ENCODE results near the gene SLC2A10. TPM values are rescaled to one million over a fixed set of nuclear protein-coding genes. Genes with fewer than 3 reads are reported as not detected.

The SLC2A10 gene
- total RNA-seq, result 1 to 10 TPM in 3 of 4 donors, under 1 TPM in 1; 0.36 to 4.0 (median 2.4) TPM

- Histone ChIP-seq H3K36me3 (no peaks in the 10 kb centered on the region), H3K4me1 (peaks cover 0 to 3% of the 10 kb centered on the region in 2 donors), H3K27me3 (peaks cover 6 to 22% (median 9%) of the 10 kb centered on the region in 3 donors), H3K27ac (peak within 1 kb of the TSS; percentile 33 to 67 (median 62)), H3K4me3 (peak within 1 kb of the TSS; percentile 53 to 65 (median 60)), H3K9me3 (no peaks in the 10 kb centered on the region)
- DNase-seq (no peak), ATAC-seq (peak in 1 of 2 donors; percentile 39)
- in situ Hi-C loops (cut with MboI; ENCODE audit: low sequenced_read_pairs in 4 of 4) (no loop called here), intact Hi-C loops (cut with DNase I; ENCODE audit: low total_unique reads) (no loop called here)
- no peak for TF ChIP-seq POLR2A (IDR thresholded peaks at IDR 0.05)
- TF ChIP-seq, protein P1, sequence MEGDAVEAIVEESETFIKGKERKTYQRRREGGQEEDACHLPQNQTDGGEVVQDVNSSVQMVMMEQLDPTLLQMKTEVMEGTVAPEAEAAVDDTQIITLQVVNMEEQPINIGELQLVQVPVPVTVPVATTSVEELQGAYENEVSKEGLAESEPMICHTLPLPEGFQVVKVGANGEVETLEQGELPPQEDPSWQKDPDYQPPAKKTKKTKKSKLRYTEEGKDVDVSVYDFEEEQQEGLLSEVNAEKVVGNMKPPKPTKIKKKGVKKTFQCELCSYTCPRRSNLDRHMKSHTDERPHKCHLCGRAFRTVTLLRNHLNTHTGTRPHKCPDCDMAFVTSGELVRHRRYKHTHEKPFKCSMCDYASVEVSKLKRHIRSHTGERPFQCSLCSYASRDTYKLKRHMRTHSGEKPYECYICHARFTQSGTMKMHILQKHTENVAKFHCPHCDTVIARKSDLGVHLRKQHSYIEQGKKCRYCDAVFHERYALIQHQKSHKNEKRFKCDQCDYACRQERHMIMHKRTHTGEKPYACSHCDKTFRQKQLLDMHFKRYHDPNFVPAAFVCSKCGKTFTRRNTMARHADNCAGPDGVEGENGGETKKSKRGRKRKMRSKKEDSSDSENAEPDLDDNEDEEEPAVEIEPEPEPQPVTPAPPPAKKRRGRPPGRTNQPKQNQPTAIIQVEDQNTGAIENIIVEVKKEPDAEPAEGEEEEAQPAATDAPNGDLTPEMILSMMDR (IDR thresholded peaks at IDR 0.05 in 4 of 5, conservative IDR thresholded peaks at IDR 0.05 in 1 of 5), result no peak
Measured at GRCh38 chr20:46709459-46710152, at the start of gene SLC2A10. Gene SLC2A10 (plus strand): TSS chr20:46709649. CDS start chr20:46709737, 88 bp downstream.

GRCh38 chr20:46660487-46660886 lies 49.0 kb upstream of the SLC2A10 start:
- Histone ChIP-seq H3K27me3 (no peaks in the 10 kb centered on the region), H3K4me3 (no peak overlapping the region), H3K4me1 (no peaks in the 10 kb centered on the region), H3K36me3 (no peaks in the 10 kb centered on the region), H3K27ac (no peak overlapping the region), H3K9me3 (no peaks in the 10 kb centered on the region)
- TF ChIP-seq, protein P1 (IDR thresholded peaks at IDR 0.05 in 4 of 5, conservative IDR thresholded peaks at IDR 0.05 in 1 of 5), result no peak
- no peak for TF ChIP-seq POLR2A (IDR thresholded peaks at IDR 0.05)
- ATAC-seq (no peak), DNase-seq (no peak)
- intact Hi-C loops (cut with DNase I; ENCODE audit: low total_unique reads), result no loop called here
- in situ Hi-C loops (cut with MboI; ENCODE audit: low sequenced_read_pairs in 4 of 4), result no loop called here

DNA sequence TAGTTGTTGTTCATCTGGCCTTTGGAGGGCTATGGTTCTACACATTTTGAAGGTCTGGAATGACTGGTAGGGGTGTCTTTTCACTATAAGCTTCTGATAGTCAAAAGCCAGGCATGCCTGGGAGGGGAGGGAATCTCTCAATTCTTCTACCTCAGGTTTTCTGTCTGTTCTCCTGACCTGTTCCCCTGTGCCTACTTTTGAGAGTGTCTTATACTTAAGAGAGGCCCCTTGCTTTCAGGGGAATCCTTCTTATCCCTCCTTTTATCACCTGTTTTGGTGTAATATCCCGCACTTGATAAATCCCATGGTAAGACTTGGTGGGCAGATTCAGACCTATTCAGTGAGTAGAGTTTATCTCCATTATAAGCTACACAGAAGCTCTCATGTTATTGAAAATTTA lies 47.8 kb upstream of the SLC2A10 start:
- H3K27me3 ChIP-seq, result no peaks in the 10 kb centered on the region
- no peak for TF ChIP-seq POLR2A (IDR thresholded peaks at IDR 0.05)
- TF ChIP-seq, protein P1 (IDR thresholded peaks at IDR 0.05 in 4 of 5, conservative IDR thresholded peaks at IDR 0.05 in 1 of 5), result no peak
- DNase-seq (no peak), ATAC-seq (no peak)
- no peaks in the 10 kb centered on the region for H3K4me1 ChIP-seq
- no peak overlapping the region for H3K27ac ChIP-seq
- H3K36me3 ChIP-seq, result no peaks in the 10 kb centered on the region
- H3K9me3 ChIP-seq, result no peaks in the 10 kb centered on the region
- no peak overlapping the region for H3K4me3 ChIP-seq
- in situ Hi-C loops (cut with MboI; ENCODE audit: low sequenced_read_pairs in 4 of 4) (no loop called here), intact Hi-C loops (cut with DNase I; ENCODE audit: low total_unique reads) (no loop called here)

GRCh38 chr20:46663531-46663930 lies 45.9 kb upstream of the SLC2A10 start:
- Histone ChIP-seq H3K4me1 (no peaks in the 10 kb centered on the region), H3K27me3 (no peaks in the 10 kb centered on the region), H3K36me3 (no peaks in the 10 kb centered on the region), H3K9me3 (no peaks in the 10 kb centered on the region), H3K4me3 (no peak overlapping the region), H3K27ac (no peak overlapping the region)
- no peak for ATAC-seq
- DNase-seq, result no peak
- TF ChIP-seq, protein P1 (IDR thresholded peaks at IDR 0.05 in 4 of 5, conservative IDR thresholded peaks at IDR 0.05 in 1 of 5), result no peak
- TF ChIP-seq POLR2A (IDR thresholded peaks at IDR 0.05), result no peak
- intact Hi-C loops (cut with DNase I; ENCODE audit: low total_unique reads), result no loop called here
- in situ Hi-C loops (cut with MboI; ENCODE audit: low sequenced_read_pairs in 4 of 4), result no loop called here
